Thyroid gland (tissue), 4 donors: Measurements from ENCODE around the gene PRRG1.

Experiments
- POLR2A ChIP-seq, 2 donors: fragments of 450-650 bp; IDR thresholded peaks; one replicate each; pipeline ENCODE4 v1.6.1; 2017; ENCODE audit warnings: antibody characterized with exemption in 2 of 2, mild to moderate bottlenecking in 2 of 2, moderate library complexity in 1 of 2
- TF ChIP-seq, protein P1 (sequence below), 6 experiments: fragments of 200-600 bp in 3 of 6; fragments of 450-650 bp in 3 of 6; sonication (generic) in 3 of 6; IDR thresholded peaks; one replicate each; pipeline ENCODE4 v1.5.1; 2016 to 2019; ENCODE audit warnings: antibody characterized with exemption in 6 of 6, mild to moderate bottlenecking in 2 of 6, inconsistent platforms in 1 of 6, moderate library complexity in 1 of 6

DNA sequence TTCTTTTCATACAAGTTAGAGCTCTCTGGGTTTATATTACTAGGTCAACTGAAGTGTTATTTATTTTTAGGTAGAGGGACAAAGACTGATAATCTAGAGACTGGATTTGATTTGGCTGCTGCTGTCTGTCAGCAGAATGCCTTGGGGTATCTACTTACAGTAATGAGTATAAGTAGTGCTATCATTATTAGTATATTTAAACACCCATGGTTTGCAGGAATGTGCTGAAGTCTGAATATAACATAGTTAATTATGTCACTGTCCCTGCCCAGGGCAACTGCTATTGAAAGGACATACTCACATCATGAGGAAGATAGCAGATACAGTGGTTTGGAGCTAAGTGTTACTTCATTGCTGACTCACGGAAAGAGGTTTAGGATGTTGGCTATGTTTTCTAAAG lies 76.2 kb downstream of the PRRG1 start:
- TF ChIP-seq, protein P1, sequence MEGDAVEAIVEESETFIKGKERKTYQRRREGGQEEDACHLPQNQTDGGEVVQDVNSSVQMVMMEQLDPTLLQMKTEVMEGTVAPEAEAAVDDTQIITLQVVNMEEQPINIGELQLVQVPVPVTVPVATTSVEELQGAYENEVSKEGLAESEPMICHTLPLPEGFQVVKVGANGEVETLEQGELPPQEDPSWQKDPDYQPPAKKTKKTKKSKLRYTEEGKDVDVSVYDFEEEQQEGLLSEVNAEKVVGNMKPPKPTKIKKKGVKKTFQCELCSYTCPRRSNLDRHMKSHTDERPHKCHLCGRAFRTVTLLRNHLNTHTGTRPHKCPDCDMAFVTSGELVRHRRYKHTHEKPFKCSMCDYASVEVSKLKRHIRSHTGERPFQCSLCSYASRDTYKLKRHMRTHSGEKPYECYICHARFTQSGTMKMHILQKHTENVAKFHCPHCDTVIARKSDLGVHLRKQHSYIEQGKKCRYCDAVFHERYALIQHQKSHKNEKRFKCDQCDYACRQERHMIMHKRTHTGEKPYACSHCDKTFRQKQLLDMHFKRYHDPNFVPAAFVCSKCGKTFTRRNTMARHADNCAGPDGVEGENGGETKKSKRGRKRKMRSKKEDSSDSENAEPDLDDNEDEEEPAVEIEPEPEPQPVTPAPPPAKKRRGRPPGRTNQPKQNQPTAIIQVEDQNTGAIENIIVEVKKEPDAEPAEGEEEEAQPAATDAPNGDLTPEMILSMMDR (IDR thresholded peaks at IDR 0.05), result no peak
- no peak for TF ChIP-seq POLR2A (IDR thresholded peaks at IDR 0.05)
